ENCODE results near the gene GADD45A. TPM values are rescaled to one million over a fixed set of nuclear protein-coding genes. Genes with fewer than 3 reads are reported as not detected.

Gene GADD45A
- total and polyA plus RNA-seq, 2 donors: 17.8 to 182 TPM

DNA sequence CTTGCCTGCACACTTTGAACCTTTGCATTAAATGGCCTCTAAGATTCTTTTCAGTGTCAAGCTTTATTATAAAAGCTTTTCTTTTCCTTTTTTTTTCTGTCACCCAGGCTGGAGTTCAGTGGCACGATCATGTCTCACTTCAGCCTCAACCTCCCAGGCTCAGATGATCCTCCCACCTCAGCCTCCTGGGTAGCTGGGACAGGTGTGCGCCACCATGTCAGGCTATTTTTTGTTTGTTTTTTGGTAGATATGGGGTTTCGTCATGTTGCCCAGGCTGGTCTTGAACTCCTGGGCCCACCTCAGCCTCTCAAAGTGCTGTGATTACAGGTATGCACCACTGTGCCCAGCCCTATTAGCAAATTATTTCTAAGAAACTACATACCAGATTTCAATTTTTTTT, 52.9 kb downstream of the GADD45A start:
- H3K4me3 ChIP-seq (ENCODE audit: low read length in 2 of 2): no peak overlapping the region
- H3K9me3 ChIP-seq (ENCODE audit: control insufficient read depth in 2 of 2, insufficient read depth in 1 of 2, low read length in 1 of 2): peaks cover 0 to 3% of the 10 kb centered on the region in 2 donors
- H3K27ac ChIP-seq (ENCODE audit: low read depth in 1 of 2, low read length in 1 of 2): no peak overlapping the region
- no peaks in the 10 kb centered on the region for H3K27me3 ChIP-seq (ENCODE audit: control insufficient read depth in 2 of 2, insufficient read depth in 1 of 2, low read length in 1 of 2)
- H3K4me1 ChIP-seq (ENCODE audit: control insufficient read depth in 2 of 2, insufficient read depth in 2 of 2, low read length in 2 of 2): peaks cover 20 to 37% of the 10 kb centered on the region in 2 donors
- no peak for DNase-seq (ENCODE audit: low read depth in 6 of 9, low spot score in 9 of 9)
- 99% methylated on average over 3 of the region's 3 CpGs for WGBS
- no peaks in the 10 kb centered on the region for H3K36me3 ChIP-seq (ENCODE audit: control insufficient read depth in 2 of 2, insufficient read depth in 2 of 2, low read length in 1 of 2)

Other genes starting within 250 kb of the GADD45A start
- 14.8 TPM for gene GNG12, start 148.3 kb downstream of the GADD45A start, total RNA-seq
- 19.3 TPM for gene GNG12, start 148.3 kb downstream of the GADD45A start, polyA plus RNA-seq